ENCODE results near the gene PKP1.

Gene PKP1

GRCh38 chr1:201251411-201251810 is 31.9 kb upstream of the PKP1 start:
- no peak for TF ChIP-seq TCF4 (CRISPR knock-in tag; IDR thresholded peaks at IDR 0.05; ENCODE audit: borderline replicate concordance)
- TF ChIP-seq ISL1 (CRISPR knock-in tag; IDR thresholded peaks at IDR 0.05) = no peak
- TF ChIP-seq ZFP30 (CRISPR knock-in tag; IDR thresholded peaks at IDR 0.05) = no peak
- no peak for TF ChIP-seq PATZ1 (CRISPR knock-in tag; IDR thresholded peaks at IDR 0.05; ENCODE audit: borderline replicate concordance)
- no peak for ATAC-seq

- TF ChIP-seq ZNF565 (CRISPR knock-in tag; conservative IDR thresholded peaks at IDR 0.05; ENCODE audit: low read depth) = no peak
- no peak for TF ChIP-seq ZFP30 (CRISPR knock-in tag; IDR thresholded peaks at IDR 0.05)
- no peak for ATAC-seq
These were observed 31.4 kb upstream of the PKP1 start for GRCh38 chr1:201251851-201252430.

- no peak for ATAC-seq
- TF ChIP-seq TSHZ2 (CRISPR knock-in tag; IDR thresholded peaks at IDR 0.05) = no peak
- no peak for TF ChIP-seq PPARA (CRISPR knock-in tag; IDR thresholded peaks at IDR 0.05; ENCODE audit: borderline replicate concordance)
- no peak for TF ChIP-seq PATZ1 (CRISPR knock-in tag; IDR thresholded peaks at IDR 0.05; ENCODE audit: borderline replicate concordance)
These were observed 30.3 kb upstream of the PKP1 start for GRCh38 chr1:201252944-201253371.

- peak; percentile 8; the same call in 2 of the 3 replicates for ATAC-seq
- TF ChIP-seq TSHZ2 (CRISPR knock-in tag; IDR thresholded peaks at IDR 0.05) (no peak), RARB (CRISPR knock-in tag; IDR thresholded peaks at IDR 0.05) (no peak), ARNTL (CRISPR knock-in tag; IDR thresholded peaks at IDR 0.05; ENCODE audit: borderline replicate concordance, low read depth) (no peak), TOX (CRISPR knock-in tag; IDR thresholded peaks at IDR 0.05; ENCODE audit: borderline replicate concordance) (no peak), PPARA (CRISPR knock-in tag; IDR thresholded peaks at IDR 0.05; ENCODE audit: borderline replicate concordance) (no peak), ZNF70 (CRISPR knock-in tag; IDR thresholded peaks at IDR 0.05) (no peak), CSRNP3 (CRISPR knock-in tag; IDR thresholded peaks at IDR 0.05) (no peak), SNAI2 (CRISPR knock-in tag; IDR thresholded peaks at IDR 0.05) (no peak), ZNF8 (CRISPR knock-in tag; IDR thresholded peaks at IDR 0.05) (no peak)
These were observed 29.9 kb upstream of the PKP1 start for GRCh38 chr1:201253411-201253810.

Data from SK-N-SH treated with all-trans-retinoic acid at 6 μM for 48 hours (cell line).